Adipocyte (in vitro differentiated cells): ENCODE measurements around the gene SORCS3.

Experiments
- DNase-seq: peaks from one replicate; pipeline ENCODE4 v3.0.0-alpha.2; 2015; ENCODE audit warnings: low read depth
- H3K27me3 ChIP-seq: replicated peaks from 2 replicates; pipeline ENCODE4 v1.7.0; 2013; ENCODE audit warnings: mild to moderate bottlenecking, low read length, moderate library complexity; ENCODE audit not compliant: control insufficient read depth, insufficient read depth
- H3K36me3 ChIP-seq: 2 replicates; pipeline ENCODE4 v1.7.0; 2013; ENCODE audit warnings: low read length, mild to moderate bottlenecking, moderate library complexity; ENCODE audit not compliant: control insufficient read depth, insufficient read depth, severe bottlenecking
- H3K4me1 ChIP-seq: 2 replicates; pipeline ENCODE4 v1.7.0; 2013; ENCODE audit warnings: mild to moderate bottlenecking, low read length, moderate library complexity; ENCODE audit not compliant: control insufficient read depth, insufficient read depth
- H3K4me3 ChIP-seq: 2 replicates; pipeline ENCODE4 v1.7.0; 2013; ENCODE audit warnings: mild to moderate bottlenecking, low read length, moderate library complexity
- H3K9ac ChIP-seq: 2 replicates; pipeline ENCODE4 v1.7.0; 2013; ENCODE audit warnings: mild to moderate bottlenecking, low read length, moderate library complexity
- H3K9me3 ChIP-seq: 2 replicates; pipeline ENCODE4 v1.7.0; 2013; ENCODE audit warnings: mild to moderate bottlenecking, low read length, moderate library complexity; ENCODE audit not compliant: control insufficient read depth

SORCS3 gene

DNA sequence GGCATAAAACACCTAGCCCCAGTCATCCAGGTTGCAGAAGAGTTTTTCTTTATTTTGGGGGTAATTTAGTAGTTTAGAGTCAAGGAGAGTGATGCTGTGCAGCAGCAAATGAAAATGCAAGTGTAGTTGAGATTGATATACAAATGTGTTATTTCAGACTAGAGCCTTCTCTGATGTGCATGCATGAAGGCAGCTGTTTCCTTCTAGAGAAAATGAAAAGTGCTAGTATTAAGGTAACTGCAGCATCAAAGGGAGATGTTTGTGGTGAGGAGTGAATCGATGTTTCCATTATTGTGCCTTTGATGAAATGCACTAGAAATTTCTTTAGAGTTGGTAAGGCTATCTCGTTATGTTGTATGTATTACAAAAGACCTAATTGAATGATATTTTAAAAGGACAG lies 339.3 kb downstream of the SORCS3 start:
- no peaks in the 10 kb centered on the region for H3K27me3 ChIP-seq
- H3K9ac ChIP-seq, result no peak overlapping the region
- H3K36me3 ChIP-seq, result no peaks in the 10 kb centered on the region
- H3K9me3 ChIP-seq, result peaks cover 4% of the 10 kb centered on the region
- no peak for DNase-seq
- no peak overlapping the region for H3K4me3 ChIP-seq
- no peaks in the 10 kb centered on the region for H3K4me1 ChIP-seq

DNA sequence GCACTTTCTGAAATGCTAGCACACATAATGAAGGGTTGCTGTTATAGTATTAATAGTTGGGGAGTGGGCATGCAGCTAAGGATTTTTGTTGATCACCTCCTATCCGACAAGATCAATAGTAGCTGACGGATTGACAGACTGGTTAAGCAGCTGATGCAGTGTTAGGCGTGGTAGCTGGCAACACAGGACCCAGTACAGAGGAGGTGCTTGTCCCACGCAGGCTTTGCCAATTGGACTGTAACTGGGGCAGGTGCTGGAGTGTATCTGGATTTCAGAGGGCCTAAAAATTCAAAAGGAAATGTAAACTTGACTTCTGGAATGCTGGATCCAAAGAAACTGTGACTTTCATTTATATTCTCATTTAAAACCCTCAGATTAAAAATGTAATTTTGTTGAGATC lies 340.9 kb downstream of the SORCS3 start:
- H3K9me3 ChIP-seq, result peaks cover 14% of the 10 kb centered on the region
- no peaks in the 10 kb centered on the region for H3K27me3 ChIP-seq
- H3K9ac ChIP-seq, result no peak overlapping the region
- no peaks in the 10 kb centered on the region for H3K36me3 ChIP-seq
- no peak overlapping the region for H3K4me3 ChIP-seq
- no peaks in the 10 kb centered on the region for H3K4me1 ChIP-seq
- DNase-seq, result no peak

DNA sequence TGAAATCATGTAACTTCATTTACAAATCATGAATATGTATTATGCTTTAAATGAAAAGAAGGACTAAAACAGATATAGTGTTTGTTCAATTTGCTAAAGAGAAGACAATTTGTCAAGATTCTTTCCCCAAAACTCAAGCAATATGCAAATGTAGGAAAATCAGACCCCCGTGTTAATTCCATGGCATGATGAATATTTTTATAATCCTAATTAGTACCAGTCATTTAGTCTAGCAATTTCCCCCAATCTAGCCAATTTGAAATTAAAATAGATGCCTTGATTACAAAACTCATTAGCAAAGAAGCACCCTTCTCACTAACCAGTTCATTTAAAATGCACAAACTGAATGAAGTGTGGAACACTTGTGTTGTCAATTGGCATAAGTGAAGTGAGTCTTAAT lies 347.6 kb downstream of the SORCS3 start:
- Histone ChIP-seq H3K4me1 (no peaks in the 10 kb centered on the region), H3K4me3 (no peak overlapping the region), H3K27me3 (no peaks in the 10 kb centered on the region), H3K9ac (no peak overlapping the region), H3K36me3 (no peaks in the 10 kb centered on the region), H3K9me3 (peaks cover 14% of the 10 kb centered on the region)
- no peak for DNase-seq

DNA sequence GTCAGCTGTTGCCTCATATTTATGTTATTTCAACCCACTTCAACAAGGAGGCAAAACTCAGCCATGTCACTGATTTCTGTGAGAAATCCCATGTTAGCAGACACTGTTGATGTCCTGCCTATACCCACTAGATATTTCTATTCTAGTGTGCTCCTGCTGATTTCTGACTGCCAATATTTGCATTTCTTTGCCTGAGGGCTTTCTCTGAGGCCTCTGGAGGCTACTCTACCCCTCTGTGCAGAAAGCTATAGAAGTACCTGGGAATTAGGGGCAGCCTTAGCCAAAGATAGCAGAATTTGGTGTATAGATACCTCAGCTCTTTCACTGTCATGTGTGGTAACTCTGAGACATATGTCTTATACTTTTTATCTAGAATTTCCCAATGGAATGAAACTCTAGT lies 348.8 kb downstream of the SORCS3 start:
- Histone ChIP-seq H3K36me3 (no peaks in the 10 kb centered on the region), H3K9me3 (peaks cover 14% of the 10 kb centered on the region), H3K4me1 (no peaks in the 10 kb centered on the region), H3K4me3 (no peak overlapping the region), H3K27me3 (no peaks in the 10 kb centered on the region), H3K9ac (no peak overlapping the region)
- no peak for DNase-seq

DNA sequence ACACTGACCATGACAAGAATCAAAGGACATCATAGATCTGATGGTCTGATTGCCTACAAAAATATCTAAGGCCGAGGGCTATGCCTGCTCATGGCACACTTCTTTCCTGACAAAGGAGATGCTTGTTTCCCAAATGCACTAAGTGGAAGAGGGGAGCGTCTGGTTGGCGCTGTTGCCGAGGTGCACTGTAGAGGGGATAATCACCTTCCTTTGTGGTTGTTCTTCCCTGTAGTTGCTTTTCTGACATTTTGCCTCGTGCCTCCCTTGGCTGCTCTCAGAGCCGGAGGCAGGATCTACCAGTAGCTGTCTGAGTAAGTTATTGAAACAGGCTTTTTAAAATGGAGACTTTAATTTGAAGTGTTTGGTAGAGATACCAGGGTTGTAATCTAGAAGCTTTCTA lies 352.0 kb downstream of the SORCS3 start:
- no peak for DNase-seq
- H3K36me3 ChIP-seq, result no peaks in the 10 kb centered on the region
- H3K4me3 ChIP-seq, result no peak overlapping the region
- H3K4me1 ChIP-seq, result no peaks in the 10 kb centered on the region
- no peaks in the 10 kb centered on the region for H3K9me3 ChIP-seq
- H3K9ac ChIP-seq, result no peak overlapping the region
- H3K27me3 ChIP-seq, result no peaks in the 10 kb centered on the region

DNA sequence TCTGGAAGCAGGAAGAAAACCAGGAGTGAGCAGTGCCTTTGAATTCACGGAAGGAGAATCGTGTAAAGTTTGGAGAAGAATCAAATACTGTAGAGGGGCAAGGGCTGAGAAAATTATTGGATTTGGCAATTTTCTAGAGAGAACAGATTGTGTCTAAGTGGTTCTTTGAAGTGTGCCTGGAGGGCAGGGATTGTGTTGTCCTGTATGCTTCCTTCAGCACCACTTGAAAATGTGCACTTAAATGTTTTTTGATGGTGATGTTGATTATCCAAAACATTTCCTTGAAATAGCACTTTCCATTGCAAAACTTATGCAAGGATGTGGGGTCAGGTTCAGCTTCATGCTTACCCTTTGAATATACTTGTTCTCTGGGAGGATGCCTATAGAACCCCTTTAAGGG lies 360.2 kb downstream of the SORCS3 start:
- H3K36me3 ChIP-seq, result no peaks in the 10 kb centered on the region
- no peak overlapping the region for H3K4me3 ChIP-seq
- no peak overlapping the region for H3K9ac ChIP-seq
- DNase-seq, result no peak
- no peaks in the 10 kb centered on the region for H3K27me3 ChIP-seq
- H3K9me3 ChIP-seq, result no peaks in the 10 kb centered on the region
- no peaks in the 10 kb centered on the region for H3K4me1 ChIP-seq

DNA sequence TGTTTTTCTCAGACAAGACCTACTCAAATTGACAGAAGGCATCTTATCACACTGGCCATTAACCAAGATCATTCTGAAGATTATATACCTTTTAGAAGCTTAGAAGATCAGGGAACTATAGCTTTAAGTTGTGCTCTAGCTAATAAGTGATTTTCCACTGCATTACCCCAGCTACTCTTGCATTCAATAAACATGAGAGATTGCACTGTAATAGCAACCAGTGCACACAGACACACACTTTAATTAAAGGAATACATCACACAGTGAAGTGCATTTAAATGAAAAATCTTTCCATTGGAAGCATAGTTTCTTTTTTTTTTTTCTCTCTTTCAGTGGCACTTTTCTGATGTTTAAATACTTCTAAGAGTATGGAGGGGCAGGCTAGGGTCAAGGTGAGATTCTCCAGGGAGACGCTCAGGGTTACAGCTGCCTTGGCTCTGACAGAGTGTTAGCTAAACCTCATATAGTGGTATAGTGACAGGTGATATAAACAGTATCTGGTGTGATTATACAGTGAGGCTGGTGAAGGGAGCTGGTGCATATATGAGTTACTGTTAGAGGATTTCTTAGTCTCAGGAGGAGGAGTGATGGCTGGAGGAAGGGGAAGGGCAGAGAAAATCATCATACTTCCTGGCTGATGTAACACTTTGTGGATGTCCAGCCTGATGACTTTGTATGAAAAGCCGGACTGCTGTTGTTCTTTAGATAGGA lies 369.5 kb downstream of the SORCS3 start:
- Histone ChIP-seq H3K36me3 (no peaks in the 10 kb centered on the region), H3K9ac (no peak overlapping the region), H3K4me1 (no peaks in the 10 kb centered on the region), H3K27me3 (no peaks in the 10 kb centered on the region), H3K9me3 (no peaks in the 10 kb centered on the region), H3K4me3 (no peak overlapping the region)
- no peak for DNase-seq

DNA sequence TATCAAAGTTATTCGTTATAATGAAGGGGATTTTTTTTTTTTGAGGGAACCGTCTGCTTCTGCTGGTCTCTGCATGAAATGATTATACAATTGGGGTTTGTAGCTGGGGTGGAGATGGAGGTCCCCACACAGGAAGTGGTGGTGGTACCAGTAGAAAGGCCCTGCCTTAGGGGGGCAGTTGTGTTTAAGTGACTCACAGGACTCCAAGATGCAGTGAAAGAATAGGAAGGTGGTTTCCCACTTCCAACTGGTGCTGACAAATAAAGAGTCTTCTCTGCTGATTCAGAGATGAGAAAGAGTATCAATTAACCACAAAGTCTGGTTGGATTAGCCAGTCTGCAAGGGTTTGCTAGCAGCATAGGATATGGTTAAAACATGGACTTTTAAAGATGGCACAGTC lies 376.0 kb downstream of the SORCS3 start:
- Histone ChIP-seq H3K36me3 (no peaks in the 10 kb centered on the region), H3K9me3 (no peaks in the 10 kb centered on the region), H3K27me3 (no peaks in the 10 kb centered on the region), H3K4me1 (no peaks in the 10 kb centered on the region), H3K4me3 (no peak overlapping the region), H3K9ac (no peak overlapping the region)
- DNase-seq, result no peak

DNA sequence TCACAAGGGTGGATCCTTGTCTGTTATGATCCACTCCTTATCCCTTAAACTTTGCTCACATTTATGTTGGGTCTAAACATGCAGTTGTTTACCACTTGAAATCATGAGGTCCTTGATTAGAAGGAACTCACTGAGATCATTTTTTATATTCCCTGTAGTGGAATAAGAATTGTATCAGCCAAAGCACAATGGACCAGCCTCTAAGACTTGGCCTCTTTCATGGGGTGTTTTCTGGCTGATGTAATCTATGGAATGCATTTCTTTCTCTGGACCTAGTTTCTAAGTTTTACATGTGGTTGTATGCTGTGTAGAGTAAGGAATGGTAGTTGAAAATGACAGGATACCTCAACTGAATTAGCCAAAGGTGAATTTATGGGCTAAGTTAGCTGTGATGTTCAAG lies 376.6 kb downstream of the SORCS3 start:
- DNase-seq, result no peak
- Histone ChIP-seq H3K36me3 (no peaks in the 10 kb centered on the region), H3K4me3 (no peak overlapping the region)

DNA sequence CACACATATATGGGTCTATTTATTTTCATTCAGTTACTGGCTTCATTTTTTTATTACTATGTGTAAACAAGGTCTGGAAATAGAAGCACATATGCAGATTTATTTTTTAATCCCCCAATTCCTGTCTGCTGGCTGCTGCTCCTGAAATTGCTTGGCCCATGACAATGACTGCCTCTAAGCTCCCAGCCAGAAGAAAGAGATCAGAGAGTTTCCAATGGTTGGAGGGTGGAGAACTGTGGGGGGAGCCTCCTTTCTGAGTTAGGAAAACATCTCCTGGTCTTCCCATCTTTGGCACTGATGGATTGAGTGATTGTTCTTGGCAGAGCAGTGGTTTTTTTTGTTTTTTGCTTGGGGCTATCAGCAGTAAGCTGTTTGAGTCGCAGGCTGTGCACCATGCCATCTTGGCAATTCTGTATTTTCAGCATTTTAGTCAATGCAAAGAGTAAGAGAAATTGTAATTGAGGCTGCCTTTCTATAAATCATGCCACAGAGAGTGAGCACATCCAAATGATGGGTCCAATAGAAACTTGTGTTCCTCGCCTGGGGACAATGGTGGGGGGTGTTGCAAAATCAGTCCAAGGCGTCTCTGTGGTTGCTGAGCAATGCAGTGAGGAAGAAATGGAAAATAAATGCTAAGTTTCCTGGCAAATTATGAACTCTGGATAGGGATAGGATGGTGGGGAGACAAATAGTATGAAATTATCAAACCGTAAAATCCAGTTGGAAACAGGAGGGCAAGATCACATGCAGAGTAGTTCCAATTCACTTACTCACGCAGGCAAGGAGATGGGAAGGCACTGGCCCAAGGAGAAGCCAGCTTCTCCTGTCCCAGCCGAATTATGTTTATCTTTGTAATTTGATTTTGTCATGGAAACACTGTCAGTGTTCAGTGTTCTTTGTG lies 382.4 kb downstream of the SORCS3 start:
- Histone ChIP-seq H3K27me3 (no peaks in the 10 kb centered on the region), H3K9me3 (no peaks in the 10 kb centered on the region), H3K9ac (no peak overlapping the region), H3K36me3 (no peaks in the 10 kb centered on the region), H3K4me3 (no peak overlapping the region), H3K4me1 (peaks cover 8% of the 10 kb centered on the region)
- no peak for DNase-seq

More for the DNA sequence above, 376.6 kb downstream of the SORCS3 start:
- H3K9me3 ChIP-seq, result no peaks in the 10 kb centered on the region
- H3K4me1 ChIP-seq, result no peaks in the 10 kb centered on the region
- H3K27me3 ChIP-seq, result no peaks in the 10 kb centered on the region
- H3K9ac ChIP-seq, result no peak overlapping the region

DNA sequence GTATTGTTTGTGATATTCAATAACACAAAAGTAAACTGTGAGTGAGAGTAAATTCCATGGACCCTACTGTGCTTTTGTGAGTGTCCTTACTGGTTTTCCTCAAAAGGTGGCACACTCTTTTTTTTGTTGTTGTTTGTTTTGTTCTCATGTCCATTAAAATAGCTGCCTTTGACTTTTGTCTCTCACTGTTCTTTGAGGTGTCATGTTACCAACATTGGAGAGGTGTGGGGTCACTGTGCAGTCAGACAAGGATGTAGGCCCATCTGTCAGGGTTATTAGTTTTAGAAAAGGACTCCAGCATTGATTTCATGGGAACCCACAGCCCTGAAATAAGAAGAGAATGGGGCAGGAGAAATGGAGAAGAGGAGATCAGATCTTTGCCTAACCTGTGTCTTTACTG lies 383.1 kb downstream of the SORCS3 start:
- no peak for DNase-seq
- H3K9ac ChIP-seq, result no peak overlapping the region
- H3K9me3 ChIP-seq, result no peaks in the 10 kb centered on the region
- no peaks in the 10 kb centered on the region for H3K27me3 ChIP-seq
- peaks cover 8% of the 10 kb centered on the region for H3K4me1 ChIP-seq
- H3K36me3 ChIP-seq, result no peaks in the 10 kb centered on the region
- H3K4me3 ChIP-seq, result no peak overlapping the region
